KMS-11 (cell line): ENCODE data around the gene SRRM5.

Source experiments
- H2AFZ ChIP-seq: fragments of 200-600 bp; sonication (generic); 2 replicates; pipeline ENCODE4 v1.6.1; 2016; ENCODE audit warnings: antibody characterized with exemption, mixed run types, low read depth
- H3K27ac ChIP-seq: fragments of 200-600 bp; sonication (generic); 2 replicates; pipeline ENCODE4 v1.6.1; 2016; ENCODE audit warnings: mild to moderate bottlenecking, mixed run types
- H3K27me3 ChIP-seq: fragments of 200-600 bp; sonication (generic); 2 replicates; pipeline ENCODE4 v1.6.1; 2017; ENCODE audit warnings: mild to moderate bottlenecking, low read depth, mixed run types, moderate library complexity; ENCODE audit not compliant: insufficient read depth
- H3K36me3 ChIP-seq: fragments of 200-600 bp; sonication (generic); 2 replicates; pipeline ENCODE4 v1.6.1; 2017; ENCODE audit warnings: mild to moderate bottlenecking, mixed run types; ENCODE audit not compliant: insufficient read depth
- H3K4me1 ChIP-seq: fragments of 200-600 bp; sonication (generic); 2 replicates; pipeline ENCODE4 v1.6.1; 2016; ENCODE audit warnings: mild to moderate bottlenecking, low read depth, mixed run types; ENCODE audit not compliant: poor library complexity, severe bottlenecking
- H3K4me2 ChIP-seq: fragments of 200-600 bp; sonication (generic); 2 replicates; pipeline ENCODE4 v1.7.0; 2016; ENCODE audit warnings: mild to moderate bottlenecking, mixed run types
- H3K4me3 ChIP-seq: fragments of 200-600 bp; sonication (generic); IDR thresholded peaks from 2 replicates; pipeline ENCODE4 v1.6.1; 2017; ENCODE audit warnings: low read depth, low read length, mixed read lengths; ENCODE audit not compliant: insufficient read depth
- H3K79me2 ChIP-seq: fragments of 200-600 bp; sonication (generic); 2 replicates; pipeline ENCODE4 v1.6.1; 2016; ENCODE audit warnings: low read depth, mixed run types; ENCODE audit not compliant: insufficient read depth
- H3K9ac ChIP-seq: fragments of 200-600 bp; sonication (generic); 2 replicates; pipeline ENCODE4 v1.6.1; 2016; ENCODE audit warnings: mild to moderate bottlenecking, mixed run types
- H4K20me1 ChIP-seq: fragments of 200-600 bp; sonication (generic); 2 replicates; pipeline ENCODE4 v1.6.1; 2016; ENCODE audit warnings: mild to moderate bottlenecking, mixed run types; ENCODE audit not compliant: insufficient read depth
- CTCF ChIP-seq: fragments of 200-600 bp; sonication (generic); conservative IDR thresholded peaks from 2 replicates; pipeline ENCODE4 v1.6.1; 2017; ENCODE audit warnings: low read depth, mild to moderate bottlenecking, antibody characterized with exemption, low read length, moderate library complexity, mixed read lengths

Gene SRRM5

DNA sequence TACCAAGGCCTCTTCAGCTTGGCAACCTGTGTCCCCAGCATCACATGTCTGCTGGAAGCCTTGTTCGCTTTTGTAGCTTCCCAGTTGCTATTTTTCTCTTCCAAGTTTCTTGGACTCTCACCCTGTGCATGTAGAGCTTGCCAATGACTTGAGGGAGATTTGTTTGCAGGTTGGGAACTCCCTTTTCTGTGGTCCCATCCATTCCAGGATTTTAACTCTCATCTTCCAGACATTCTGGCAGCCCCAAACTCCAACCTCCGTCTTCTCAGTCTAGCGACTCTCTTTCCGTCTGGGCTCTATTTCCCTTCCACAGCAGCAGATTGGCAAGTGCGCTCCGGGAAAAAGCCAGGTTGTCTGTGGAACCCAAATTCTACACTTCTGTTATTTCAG lies 49.1 kb downstream of the SRRM5 start:
- TF ChIP-seq CTCF = no peak
- no peaks in the 10 kb centered on the region for H3K79me2 ChIP-seq
- no peak overlapping the region for H2AFZ ChIP-seq
- no peak overlapping the region for H3K9ac ChIP-seq
- no peak overlapping the region for H3K4me3 ChIP-seq
- no peaks in the 10 kb centered on the region for H4K20me1 ChIP-seq
- no peaks in the 10 kb centered on the region for H3K27me3 ChIP-seq
- H3K4me2 ChIP-seq = no peak overlapping the region
- no peak overlapping the region for H3K27ac ChIP-seq
- H3K4me1 ChIP-seq = no peaks in the 10 kb centered on the region
- H3K36me3 ChIP-seq = no peaks in the 10 kb centered on the region

- Histone ChIP-seq H2AFZ (no peak overlapping the region), H3K4me3 (no peak overlapping the region), H3K36me3 (no peaks in the 10 kb centered on the region), H3K4me2 (no peak overlapping the region), H3K4me1 (no peaks in the 10 kb centered on the region), H4K20me1 (no peaks in the 10 kb centered on the region), H3K9ac (no peak overlapping the region), H3K27me3 (no peaks in the 10 kb centered on the region), H3K79me2 (no peaks in the 10 kb centered on the region), H3K27ac (no peak overlapping the region)
- 0 out of 2 replicates have a peak, but pooled peaks have one; percentile 15 for TF ChIP-seq CTCF
Measured at GRCh38 chr19:43662487-43662886, 50.6 kb downstream of the SRRM5 start.

GRCh38 chr19:43664018-43664417 lies 52.1 kb downstream of the SRRM5 start:
- H3K79me2 ChIP-seq = no peaks in the 10 kb centered on the region
- TF ChIP-seq CTCF = no peak
- H4K20me1 ChIP-seq = no peaks in the 10 kb centered on the region
- no peak overlapping the region for H2AFZ ChIP-seq
- no peak overlapping the region for H3K4me2 ChIP-seq
- no peaks in the 10 kb centered on the region for H3K27me3 ChIP-seq
- H3K27ac ChIP-seq = no peak overlapping the region
- H3K36me3 ChIP-seq = no peaks in the 10 kb centered on the region
- no peak overlapping the region for H3K4me3 ChIP-seq
- H3K4me1 ChIP-seq = no peaks in the 10 kb centered on the region
- no peak overlapping the region for H3K9ac ChIP-seq
